Middle frontal gyrus (tissue), 1 donor: Measurements from ENCODE around the gene APOC3.

Experiments used
- DNase-seq: peaks from one replicate; pipeline ENCODE4 v3.0.0-alpha.2; 2015; ENCODE audit warnings: low spot score; ENCODE audit errors: extremely low spot score

Gene APOC3

DNA sequence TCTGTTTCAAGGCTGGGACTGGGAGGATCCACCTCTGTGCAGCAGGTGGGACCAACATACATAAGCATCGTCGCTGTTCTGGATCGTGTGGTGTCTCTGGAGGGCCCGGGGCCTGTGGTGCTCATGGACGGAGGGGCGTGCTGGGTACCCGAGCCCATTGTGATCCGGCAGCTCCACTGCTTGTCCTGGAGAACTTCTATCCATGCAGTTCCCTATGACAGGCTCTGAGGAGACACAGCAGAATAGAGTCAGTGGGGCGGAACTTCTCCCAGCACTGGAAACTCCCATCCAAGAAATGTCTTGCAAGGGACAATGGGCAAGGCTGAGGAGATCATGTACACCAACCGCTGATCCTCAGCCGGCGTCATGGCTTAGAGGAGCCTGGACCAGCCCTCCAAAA, 19.4 kb downstream of the APOC3 start:
- no peak for DNase-seq

DNA sequence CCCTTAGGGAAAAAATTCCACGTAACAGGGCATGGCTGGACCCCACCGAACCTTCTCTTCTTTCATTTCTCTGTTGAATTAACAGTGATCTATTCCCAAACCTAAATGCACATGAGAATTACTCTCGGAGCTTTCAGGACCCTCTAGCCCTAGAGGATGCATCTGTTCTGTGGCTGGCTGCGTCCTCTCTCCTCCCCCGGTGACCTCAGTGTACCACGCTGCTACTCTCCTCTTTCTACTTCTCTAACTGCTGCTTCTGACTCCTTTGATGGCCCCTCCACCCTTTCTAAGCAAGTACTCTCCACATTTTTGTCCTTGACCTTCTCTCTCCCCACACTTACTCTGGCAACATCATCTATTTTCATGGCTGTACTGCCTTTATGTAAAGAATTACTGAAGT, 19.8 kb downstream of the APOC3 start:
- no peak for DNase-seq

DNA sequence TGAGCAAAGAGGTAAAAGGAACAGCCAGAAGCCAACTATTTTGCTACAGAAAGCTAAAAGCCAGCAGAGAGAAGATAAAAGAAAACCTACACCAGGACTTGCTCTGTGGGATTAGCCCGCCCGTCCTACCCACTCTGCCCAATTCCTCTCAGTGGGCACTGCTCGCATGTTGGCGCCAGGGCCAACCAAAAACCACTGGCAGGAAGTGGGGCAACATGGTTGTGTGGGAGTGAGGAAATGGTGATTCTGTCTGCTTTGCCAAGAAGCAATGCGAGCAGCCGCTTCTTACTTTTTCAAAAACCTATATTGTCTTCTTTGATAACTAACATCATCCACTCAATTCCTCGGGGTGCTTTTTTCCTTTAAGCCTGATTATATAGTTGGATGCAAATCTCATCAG, 21.9 kb downstream of the APOC3 start:
- DNase-seq, result no peak

DNA sequence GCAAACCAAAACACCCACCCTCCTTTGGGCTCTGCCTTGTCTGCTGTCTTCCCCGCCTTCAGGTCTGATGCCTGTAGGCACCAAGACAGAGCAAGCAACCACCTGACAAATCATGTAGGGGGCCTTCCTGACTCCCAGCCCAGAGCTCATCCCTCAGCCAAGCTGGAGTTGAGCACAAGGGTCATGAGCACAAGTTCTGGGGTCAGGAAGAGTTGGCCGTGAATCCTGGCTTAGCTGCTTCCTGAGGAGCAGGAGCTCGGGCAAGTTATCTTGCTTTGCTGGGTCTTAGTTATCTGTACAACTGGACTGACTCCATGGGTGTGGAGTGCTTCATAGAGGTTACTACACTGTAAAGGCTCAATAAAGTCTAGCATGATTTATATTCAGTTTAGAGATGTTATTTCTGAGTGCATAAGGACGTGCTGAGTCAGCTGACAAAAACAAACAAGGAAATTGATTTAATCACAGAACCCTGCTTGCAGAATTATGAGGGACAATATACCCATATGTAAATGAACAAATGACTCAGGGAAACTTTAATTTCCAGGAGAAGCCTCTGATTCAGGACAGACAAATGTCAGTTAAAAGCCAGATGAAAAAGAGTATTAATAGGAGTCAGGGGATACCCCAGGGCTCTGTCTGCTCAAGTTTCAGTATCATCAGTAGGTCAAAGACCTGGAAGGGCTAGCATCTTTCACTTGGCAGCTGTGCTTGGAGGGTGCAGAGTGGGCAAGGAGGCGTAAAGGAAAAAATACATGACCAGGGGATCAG, 22.7 kb downstream of the APOC3 start:
- no peak for DNase-seq

DNA sequence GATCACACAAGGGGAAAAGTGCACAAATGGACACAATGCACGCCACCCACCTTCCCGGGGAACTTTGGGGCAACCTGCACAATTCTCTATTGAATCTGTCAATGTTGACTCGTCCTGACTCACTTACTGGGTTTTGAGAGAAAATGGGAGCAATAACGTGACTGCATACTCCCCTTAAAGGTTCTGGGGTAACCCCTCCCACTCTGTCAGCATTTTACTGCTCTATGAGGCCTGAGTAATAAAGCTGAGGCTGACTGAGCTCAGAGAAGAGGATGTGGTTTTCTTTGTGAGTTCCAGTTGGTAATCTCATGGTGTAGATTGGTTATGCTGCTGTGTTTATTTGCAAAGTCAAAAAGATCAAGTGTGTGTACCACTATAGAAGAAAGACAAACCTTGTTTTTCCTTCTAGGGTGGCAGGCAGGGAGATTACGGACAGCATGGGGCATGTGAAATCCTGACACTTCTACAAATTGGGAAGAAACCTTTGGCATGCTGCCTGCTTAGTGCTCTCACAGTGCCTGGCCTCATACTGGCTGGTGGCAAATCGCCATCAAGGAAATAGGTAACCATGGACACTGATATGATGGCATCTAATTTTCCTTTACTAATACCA, 23.9 kb downstream of the APOC3 start:
- no peak for DNase-seq

DNA sequence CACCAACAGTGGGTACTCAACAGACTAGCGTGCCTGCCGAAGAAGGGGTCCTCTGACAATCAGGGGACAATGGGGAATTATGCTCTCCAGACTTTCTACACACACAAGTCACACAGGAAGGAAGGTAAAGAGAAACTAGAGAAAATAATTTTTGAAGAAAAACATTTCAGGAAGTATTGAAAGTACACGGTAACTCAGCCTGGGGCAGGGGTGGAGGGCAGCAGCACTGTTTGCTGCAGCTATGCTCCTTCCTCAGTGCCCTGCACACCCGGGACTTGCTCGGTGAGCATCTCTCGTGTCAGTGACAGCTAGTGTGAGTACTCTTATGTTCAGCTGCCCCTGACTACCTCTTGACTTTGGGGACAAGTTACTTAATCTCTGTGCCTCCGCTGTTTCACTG, 25.7 kb downstream of the APOC3 start:
- no peak for DNase-seq

GRCh38 chr11:116856423-116856822, 26.7 kb downstream of the APOC3 start:
- no peak for DNase-seq

GRCh38 chr11:116857316-116857715, 27.6 kb downstream of the APOC3 start:
- no peak for DNase-seq

GRCh38 chr11:116857936-116858335, 28.2 kb downstream of the APOC3 start:
- no peak for DNase-seq

DNA sequence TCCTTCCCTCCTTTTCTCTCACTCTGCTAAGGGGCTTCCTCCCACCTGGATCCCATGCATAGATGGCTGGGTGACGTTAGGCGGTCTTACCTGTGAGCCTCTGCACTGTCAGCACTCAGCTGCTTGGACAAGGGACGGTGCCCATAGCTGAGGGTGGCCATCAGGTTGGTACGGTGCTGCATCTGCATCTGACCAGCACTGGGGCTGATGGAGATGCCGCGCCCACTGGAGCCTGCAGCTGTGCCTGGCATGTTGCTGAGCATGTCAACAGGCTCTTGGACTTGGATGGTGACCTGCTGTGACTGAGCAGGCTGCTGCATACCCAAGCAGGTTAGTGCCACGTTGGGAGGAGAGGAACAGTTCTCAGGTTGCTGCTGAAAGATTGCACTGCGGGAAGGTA, 29.5 kb downstream of the APOC3 start:
- no peak for DNase-seq

GRCh38 chr11:116860303-116860702, 30.6 kb downstream of the APOC3 start:
- no peak for DNase-seq

- DNase-seq, result no peak
These were observed 31.8 kb downstream of the APOC3 start for GRCh38 chr11:116861539-116861938.

DNA sequence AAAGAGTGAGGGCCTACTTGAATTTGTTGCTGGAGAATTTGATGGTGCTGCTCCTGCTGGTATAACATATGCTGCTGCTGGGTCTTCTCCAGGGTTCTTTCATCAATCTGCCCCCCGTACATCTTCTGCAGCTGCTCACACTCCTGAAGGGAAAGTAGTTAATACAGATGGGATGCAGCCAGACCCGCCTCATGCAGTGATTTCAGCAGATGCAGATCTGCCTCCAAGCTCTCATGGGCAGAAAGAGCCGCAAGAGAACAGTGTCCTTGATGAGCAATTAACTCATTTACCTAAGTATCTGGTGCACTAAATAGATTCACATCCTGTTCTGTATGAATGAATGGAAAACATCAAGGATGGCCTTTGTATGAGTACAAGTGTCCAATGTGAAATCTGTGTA, 32.5 kb downstream of the APOC3 start:
- DNase-seq, result no peak

DNA sequence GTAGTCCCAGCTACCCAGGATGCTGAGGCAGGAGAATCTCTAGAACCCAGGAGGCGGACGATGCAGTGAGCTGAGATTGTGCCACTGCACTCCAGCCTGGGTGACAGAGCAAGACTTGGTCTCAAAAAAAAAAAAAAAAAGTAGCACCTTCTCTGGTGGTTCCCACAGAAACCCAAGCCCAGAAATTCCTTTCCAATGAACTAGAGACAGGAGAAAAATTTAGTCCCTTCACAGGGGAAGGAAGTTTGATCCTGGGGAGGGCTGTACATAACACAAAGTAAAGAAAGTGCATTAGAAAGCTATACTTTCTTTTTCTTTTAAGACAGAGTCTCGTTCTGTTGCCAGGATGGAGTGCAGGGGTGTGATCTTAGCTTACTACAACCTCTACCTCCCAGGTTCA, 33.2 kb downstream of the APOC3 start:
- DNase-seq, result no peak

- no peak for DNase-seq
These were observed 34.8 kb downstream of the APOC3 start for GRCh38 chr11:116864531-116864930.

- no peak for DNase-seq
These were observed 36.0 kb downstream of the APOC3 start for GRCh38 chr11:116865696-116866095.

DNA sequence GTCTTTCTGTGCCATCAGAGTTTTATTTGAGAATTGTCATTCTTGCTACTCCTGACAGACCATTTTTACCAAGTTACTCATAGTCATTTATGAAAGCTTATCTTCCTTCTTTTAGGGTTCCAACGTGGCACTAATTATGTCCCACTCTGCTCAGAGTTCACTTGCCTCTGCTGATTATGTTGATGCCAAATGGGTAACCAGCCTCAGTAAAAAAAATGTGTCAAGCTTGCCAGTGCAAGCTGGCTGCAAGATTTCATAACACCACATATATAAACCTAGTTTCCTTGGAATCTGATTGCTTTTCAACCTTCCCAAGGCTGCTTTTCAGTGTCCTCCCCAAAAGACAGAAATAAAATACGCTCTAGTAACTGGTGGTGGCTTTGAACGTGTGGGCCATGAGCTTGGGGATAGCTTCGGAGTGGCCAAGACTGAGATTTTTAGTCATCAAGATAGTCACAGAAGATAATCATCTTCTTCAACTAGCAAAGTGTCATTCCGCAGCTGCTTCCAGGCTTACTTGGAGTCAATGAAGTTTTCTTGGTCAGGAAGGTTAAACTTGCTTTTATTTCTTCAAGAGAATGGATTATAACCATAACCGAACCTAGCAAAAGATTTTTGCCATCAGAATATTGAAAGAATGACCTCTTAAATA, 37.2 kb downstream of the APOC3 start:
- no peak for DNase-seq

DNA sequence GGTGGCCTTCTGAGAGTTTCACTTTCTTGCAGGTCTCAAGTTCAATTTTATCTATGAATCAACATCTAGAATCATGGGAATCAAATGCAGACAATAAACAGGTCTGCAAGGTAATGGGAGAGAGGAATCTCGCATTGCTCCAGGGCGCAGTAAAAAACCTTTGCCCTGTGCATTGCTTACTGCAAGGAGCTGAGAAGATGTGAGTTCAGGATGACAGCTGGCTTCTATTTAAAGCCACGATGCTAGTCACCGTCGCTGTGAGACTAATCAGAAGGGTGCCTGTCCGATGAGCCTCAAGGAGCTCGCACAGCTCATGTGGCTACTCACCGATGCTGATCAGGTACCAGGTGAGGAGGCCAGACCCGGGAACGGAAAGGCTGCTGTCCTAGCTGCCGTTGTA, 37.9 kb downstream of the APOC3 start:
- DNase-seq, result no peak

- DNase-seq, result no peak
These were observed 38.4 kb downstream of the APOC3 start for GRCh38 chr11:116868066-116868465.

DNA sequence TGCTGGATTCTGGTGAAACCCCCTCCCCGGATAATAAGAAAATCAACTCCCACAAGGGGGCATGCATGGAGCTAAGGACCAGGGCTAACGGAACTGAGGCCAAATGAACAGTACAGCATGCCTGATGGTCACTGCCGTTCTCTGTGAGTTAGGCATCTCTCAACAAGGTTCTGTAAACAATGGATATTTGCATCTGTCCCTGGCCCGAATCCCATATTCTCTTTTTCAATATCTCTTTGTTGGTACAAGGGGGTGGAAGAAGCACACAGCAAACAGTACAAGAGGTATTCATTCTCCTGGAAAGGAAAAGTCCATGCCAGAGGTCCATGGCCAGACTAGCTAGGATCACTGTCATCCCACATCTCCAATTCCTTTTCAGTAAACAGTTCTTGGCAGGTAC, 39.9 kb downstream of the APOC3 start:
- DNase-seq, result no peak

DNA sequence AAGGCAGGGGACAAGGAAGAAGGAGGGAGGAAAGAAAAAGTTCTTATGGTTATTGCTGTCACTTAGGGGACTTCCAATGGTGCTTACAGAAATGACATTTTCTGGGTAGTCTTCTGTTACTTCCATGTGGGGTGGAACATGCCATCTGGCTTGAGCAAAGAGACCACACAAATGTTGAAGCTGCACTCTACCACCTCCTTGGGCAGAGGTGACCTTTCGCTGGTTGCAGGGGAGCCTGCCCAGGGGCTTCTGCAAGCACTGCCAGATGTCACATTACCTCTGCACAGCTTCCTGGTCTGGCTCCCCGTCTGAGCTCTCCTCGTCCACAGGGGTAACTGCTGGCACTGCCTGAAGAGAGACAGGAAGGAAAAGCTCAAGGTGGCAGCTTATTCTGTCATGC, 40.3 kb downstream of the APOC3 start:
- no peak for DNase-seq

- DNase-seq, result no peak
These were observed 41.5 kb downstream of the APOC3 start for GRCh38 chr11:116871248-116871647.

- no peak for DNase-seq
These were observed 43.7 kb downstream of the APOC3 start for GRCh38 chr11:116873381-116873780.
